Measurements from ENCODE around the gene FCRL6. TPM values are rescaled to one million over a fixed set of nuclear protein-coding genes. Genes with fewer than 3 reads are reported as not detected.

The FCRL6 gene
- total and polyA plus RNA-seq, 4 donors = 0.20 TPM; not detected in 3

DNA sequence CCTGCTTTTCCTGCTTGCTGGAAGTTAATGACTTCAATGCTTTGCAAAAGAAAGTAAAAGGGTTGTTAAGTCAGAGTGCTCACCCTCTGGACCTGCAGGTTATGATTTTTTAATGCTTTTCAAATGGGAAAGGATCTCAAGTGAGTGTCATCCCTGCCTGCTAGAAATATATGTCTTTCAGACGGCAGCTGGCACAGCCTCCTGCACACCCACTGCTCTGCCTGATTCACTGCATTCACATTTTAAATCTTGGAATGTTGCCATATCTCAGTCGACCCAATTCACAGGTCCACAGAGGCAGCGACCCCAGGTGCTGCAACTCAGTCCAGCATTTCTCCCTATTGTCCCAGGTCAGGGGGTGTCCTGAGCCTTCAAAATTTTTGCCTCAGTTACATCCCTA is 10.7 kb upstream of the FCRL6 start:
- Histone ChIP-seq H3K4me3 (ENCODE audit: low read depth, low read length) (no peak overlapping the region), H3K4me1 (ENCODE audit: control insufficient read depth, insufficient read depth, low read length) (no peaks in the 10 kb centered on the region), H3K27me3 (ENCODE audit: control insufficient read depth, insufficient read depth, low read length) (peaks cover 3% of the 10 kb centered on the region), H3K27ac (ENCODE audit: low read depth, low read length) (no peak overlapping the region), H3K36me3 (ENCODE audit: control insufficient read depth, insufficient read depth, low read length) (no peaks in the 10 kb centered on the region), H3K9me3 (ENCODE audit: control insufficient read depth, insufficient read depth, low read length) (no peaks in the 10 kb centered on the region)
- 15% methylated on average over 3 of the region's 3 CpGs for WGBS (ENCODE audit: insufficient coverage)
- DNase-seq (ENCODE audit: low read depth in 4 of 6, low spot score in 6 of 6) = peak in 1 of 6 donors; percentile 26

DNA sequence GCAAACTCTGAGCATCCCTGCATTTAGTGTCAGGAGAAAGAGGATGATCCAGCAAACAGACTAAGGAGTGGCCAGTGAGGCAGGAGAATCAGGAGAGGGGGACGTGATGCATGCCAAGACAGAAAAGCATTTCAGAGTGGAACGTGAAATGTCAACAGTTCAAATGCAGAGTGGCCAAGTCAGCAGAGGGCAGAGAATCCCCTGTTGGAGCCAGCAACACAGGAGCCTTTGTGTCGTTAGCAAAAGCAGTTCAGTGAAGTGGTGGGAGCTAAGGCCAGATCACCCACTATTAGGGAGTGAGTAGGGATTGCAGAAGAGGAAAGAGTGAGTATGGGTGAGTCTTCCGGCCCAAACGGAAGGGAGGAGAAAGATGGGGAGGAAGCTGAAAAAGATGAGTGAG is 6.6 kb upstream of the FCRL6 start:
- no peaks in the 10 kb centered on the region for H3K4me1 ChIP-seq (ENCODE audit: control insufficient read depth, insufficient read depth, low read length)
- no peaks in the 10 kb centered on the region for H3K9me3 ChIP-seq (ENCODE audit: control insufficient read depth, insufficient read depth, low read length)
- no peaks in the 10 kb centered on the region for H3K36me3 ChIP-seq (ENCODE audit: control insufficient read depth, insufficient read depth, low read length)
- H3K27ac ChIP-seq (ENCODE audit: low read depth, low read length) = no peak overlapping the region
- DNase-seq (ENCODE audit: low read depth in 4 of 6, low spot score in 6 of 6) = no peak
- H3K4me3 ChIP-seq (ENCODE audit: low read depth, low read length) = no peak overlapping the region
- peaks cover 6% of the 10 kb centered on the region for H3K27me3 ChIP-seq (ENCODE audit: control insufficient read depth, insufficient read depth, low read length)
- WGBS (ENCODE audit: insufficient coverage) = 44% methylated on average over 5 of the region's 5 CpGs

DNA sequence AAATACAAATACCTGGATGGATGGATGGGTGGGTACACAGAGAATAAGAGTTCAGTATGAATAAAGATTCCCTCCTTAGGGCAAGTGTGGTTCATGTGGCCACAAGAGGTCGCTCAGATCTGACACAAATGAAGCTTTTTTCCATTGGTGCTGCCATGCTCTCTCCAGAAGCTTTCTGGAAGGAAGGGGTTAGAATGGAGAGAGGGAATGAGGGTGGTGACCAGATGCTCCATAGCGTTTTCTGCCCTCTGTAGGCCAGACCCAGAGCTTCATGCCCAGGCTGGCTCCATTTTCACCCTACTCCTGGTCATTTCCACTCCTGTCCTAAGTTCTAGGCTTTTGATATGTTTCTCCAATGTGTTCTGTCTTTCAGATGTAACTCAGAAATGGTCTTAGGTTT is 3.3 kb upstream of the FCRL6 start:
- H3K27ac ChIP-seq (ENCODE audit: low read depth, low read length) = no peak overlapping the region
- H3K27me3 ChIP-seq (ENCODE audit: control insufficient read depth, insufficient read depth, low read length) = peaks cover 6% of the 10 kb centered on the region
- WGBS (ENCODE audit: insufficient coverage) = 0% methylated on average over 1 of the region's 2 CpGs
- H3K9me3 ChIP-seq (ENCODE audit: control insufficient read depth, insufficient read depth, low read length) = no peaks in the 10 kb centered on the region
- H3K4me3 ChIP-seq (ENCODE audit: low read depth, low read length) = no peak overlapping the region
- H3K36me3 ChIP-seq (ENCODE audit: control insufficient read depth, insufficient read depth, low read length) = no peaks in the 10 kb centered on the region
- peak in 3 of 6 donors; percentile 22 to 87 (median 74) for DNase-seq (ENCODE audit: low read depth in 4 of 6, low spot score in 6 of 6)
- H3K4me1 ChIP-seq (ENCODE audit: control insufficient read depth, insufficient read depth, low read length) = no peaks in the 10 kb centered on the region

DNA sequence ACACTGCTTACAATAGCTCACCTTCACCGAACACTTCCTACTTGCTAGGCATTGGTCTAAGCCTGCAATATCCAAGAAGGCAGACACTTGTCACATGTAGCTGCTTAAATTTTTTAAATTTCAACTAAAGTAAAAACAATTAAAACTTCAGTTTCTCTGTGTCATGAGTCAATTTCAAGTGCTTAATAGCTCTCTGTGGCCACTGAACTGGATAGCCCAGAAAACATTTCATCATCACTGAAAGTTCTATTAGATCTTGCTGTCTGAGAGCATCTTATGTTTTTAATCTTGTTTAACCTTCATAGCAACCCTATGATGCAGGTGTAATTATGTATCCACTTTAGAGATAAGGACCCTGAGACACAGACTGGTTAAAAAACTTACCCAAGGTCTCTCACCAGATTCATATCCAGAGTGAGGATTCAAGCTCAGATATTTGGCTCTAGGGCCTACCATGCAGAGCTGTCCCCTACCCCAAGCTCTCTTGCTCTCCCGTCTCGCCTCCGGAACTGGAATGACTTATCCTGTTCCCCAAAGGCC is 2.6 kb upstream of the FCRL6 start:
- Histone ChIP-seq H3K36me3 (ENCODE audit: control insufficient read depth, insufficient read depth, low read length) (no peaks in the 10 kb centered on the region), H3K4me3 (ENCODE audit: low read depth, low read length) (no peak overlapping the region), H3K9me3 (ENCODE audit: control insufficient read depth, insufficient read depth, low read length) (no peaks in the 10 kb centered on the region), H3K27me3 (ENCODE audit: control insufficient read depth, insufficient read depth, low read length) (peaks cover 6% of the 10 kb centered on the region), H3K4me1 (ENCODE audit: control insufficient read depth, insufficient read depth, low read length) (no peaks in the 10 kb centered on the region), H3K27ac (ENCODE audit: low read depth, low read length) (no peak overlapping the region)
- no peak for DNase-seq (ENCODE audit: low read depth in 4 of 6, low spot score in 6 of 6)
- WGBS (ENCODE audit: insufficient coverage) = 84% methylated on average over 4 of the region's 4 CpGs

DNA sequence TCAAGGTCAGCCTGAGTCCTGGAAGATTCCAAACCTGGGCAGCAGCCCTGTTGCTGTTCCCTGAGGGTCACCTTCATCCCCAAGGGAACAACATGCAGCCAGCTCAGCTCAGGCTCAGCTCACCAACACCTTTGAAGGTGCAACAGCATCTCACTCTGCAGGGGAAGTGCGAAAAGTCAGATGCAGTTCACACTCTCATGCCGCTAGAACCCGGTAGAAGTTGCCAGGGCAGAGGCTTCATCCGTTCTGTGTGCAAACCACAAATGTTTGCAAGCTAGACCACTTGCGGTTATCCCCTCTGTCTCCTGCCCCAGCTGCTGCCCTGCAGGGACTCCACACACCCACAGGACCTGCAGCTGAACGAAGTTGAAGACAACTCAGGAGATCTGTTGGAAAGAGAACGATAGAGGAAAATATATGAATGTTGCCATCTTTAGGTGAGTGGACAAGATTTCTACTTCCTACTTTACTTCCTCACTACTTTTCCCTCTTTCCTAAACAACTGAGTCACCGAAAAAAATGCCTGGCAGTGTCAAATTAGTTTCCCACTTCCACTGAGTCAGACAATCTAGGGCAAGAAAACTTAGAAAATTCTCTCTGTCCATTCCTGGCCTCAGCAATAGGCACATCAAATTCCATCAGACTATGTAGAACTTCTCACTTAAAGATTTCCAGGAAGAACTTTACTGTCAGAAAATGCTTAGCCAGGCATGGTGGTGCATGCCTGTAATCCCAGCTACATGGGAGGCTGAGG is 1.8 kb upstream of the FCRL6 start:
- Histone ChIP-seq H3K27ac (ENCODE audit: low read depth, low read length) (no peak overlapping the region), H3K36me3 (ENCODE audit: control insufficient read depth, insufficient read depth, low read length) (no peaks in the 10 kb centered on the region), H3K4me3 (ENCODE audit: low read depth, low read length) (no peak overlapping the region), H3K4me1 (ENCODE audit: control insufficient read depth, insufficient read depth, low read length) (no peaks in the 10 kb centered on the region), H3K27me3 (ENCODE audit: control insufficient read depth, insufficient read depth, low read length) (peaks cover 6% of the 10 kb centered on the region), H3K9me3 (ENCODE audit: control insufficient read depth, insufficient read depth, low read length) (no peaks in the 10 kb centered on the region)
- DNase-seq (ENCODE audit: low read depth in 4 of 6, low spot score in 6 of 6) = no peak
- 77% methylated on average over 6 of the region's 8 CpGs for WGBS (ENCODE audit: insufficient coverage)

DNA sequence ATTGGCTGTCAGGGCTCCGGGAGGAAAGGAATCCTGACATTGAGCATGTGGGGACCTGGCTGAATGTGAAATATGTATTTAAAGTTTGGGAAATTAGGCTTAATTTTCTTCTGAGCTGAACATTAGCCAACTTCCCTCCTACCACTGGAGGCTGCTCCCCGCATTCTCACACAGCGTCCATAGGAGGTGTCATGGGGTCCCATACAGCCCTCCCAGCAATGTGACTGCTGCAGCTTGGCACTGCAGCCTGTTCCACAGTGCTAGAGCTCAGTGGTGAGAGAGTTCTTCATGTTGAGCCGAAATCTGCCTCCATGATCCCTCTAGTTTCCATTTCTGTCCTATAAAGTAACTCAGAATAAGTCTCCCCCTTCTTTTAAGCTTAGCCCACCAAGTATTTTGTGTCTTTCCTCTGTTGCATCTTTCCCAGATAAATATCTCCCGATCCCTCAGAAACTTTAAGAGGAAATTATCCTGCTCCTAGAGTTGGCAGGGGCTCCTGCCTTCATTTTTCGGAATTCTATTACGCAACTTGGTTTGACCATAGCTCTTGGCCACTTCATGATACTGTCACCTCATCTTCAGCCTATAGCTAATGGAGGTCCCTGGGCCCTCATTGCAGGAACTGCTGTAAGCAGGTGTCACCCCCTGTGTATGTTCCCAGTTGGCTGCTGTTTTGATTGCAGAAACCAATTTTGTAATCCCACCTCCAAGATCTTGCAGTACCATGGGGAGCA is 2.0 kb downstream of the FCRL6 start:
- no peak for DNase-seq (ENCODE audit: low read depth in 4 of 6, low spot score in 6 of 6)
- Histone ChIP-seq H3K4me1 (ENCODE audit: control insufficient read depth, insufficient read depth, low read length) (no peaks in the 10 kb centered on the region), H3K27me3 (ENCODE audit: control insufficient read depth, insufficient read depth, low read length) (no peaks in the 10 kb centered on the region), H3K36me3 (ENCODE audit: control insufficient read depth, insufficient read depth, low read length) (no peaks in the 10 kb centered on the region), H3K27ac (ENCODE audit: low read depth, low read length) (no peak overlapping the region), H3K4me3 (ENCODE audit: low read depth, low read length) (no peak overlapping the region), H3K9me3 (ENCODE audit: control insufficient read depth, insufficient read depth, low read length) (no peaks in the 10 kb centered on the region)
- WGBS (ENCODE audit: insufficient coverage) = 96% methylated on average over 3 of the region's 7 CpGs

DNA sequence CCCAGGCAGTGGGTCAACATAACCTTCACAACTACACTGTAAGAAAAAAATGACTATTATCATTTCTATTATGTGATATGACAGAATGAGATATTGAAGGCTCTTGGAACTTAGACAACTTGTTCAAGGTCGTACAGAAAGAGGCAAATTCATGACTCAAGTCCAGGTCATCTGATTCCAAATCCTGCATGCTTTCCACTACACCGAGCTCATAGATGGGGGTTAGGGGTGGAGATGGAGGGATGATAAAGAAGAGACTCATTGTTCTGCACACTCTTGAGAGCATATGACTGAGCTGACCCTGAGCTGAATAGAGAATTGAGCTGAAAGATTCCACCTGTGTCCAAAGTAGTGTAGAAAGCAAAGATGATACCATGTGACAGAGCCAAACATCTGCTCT is 2.8 kb downstream of the FCRL6 start:
- 40% methylated on average over 1 of the region's 2 CpGs for WGBS (ENCODE audit: insufficient coverage)
- H3K27ac ChIP-seq (ENCODE audit: low read depth, low read length) = no peak overlapping the region

GRCh38 chr1:159815926-159816325 is 13.8 kb downstream of the FCRL6 start:
- no peak for DNase-seq (ENCODE audit: low read depth in 4 of 6, low spot score in 6 of 6)
- 100% methylated on average over 2 of the region's 8 CpGs for WGBS (ENCODE audit: insufficient coverage)
- no peaks in the 10 kb centered on the region for H3K36me3 ChIP-seq (ENCODE audit: control insufficient read depth, insufficient read depth, low read length)
- no peaks in the 10 kb centered on the region for H3K9me3 ChIP-seq (ENCODE audit: control insufficient read depth, insufficient read depth, low read length)
- H3K4me3 ChIP-seq (ENCODE audit: low read depth, low read length) = no peak overlapping the region
- H3K27me3 ChIP-seq (ENCODE audit: control insufficient read depth, insufficient read depth, low read length) = no peaks in the 10 kb centered on the region
- no peak overlapping the region for H3K27ac ChIP-seq (ENCODE audit: low read depth, low read length)
- no peaks in the 10 kb centered on the region for H3K4me1 ChIP-seq (ENCODE audit: control insufficient read depth, insufficient read depth, low read length)

More for the DNA sequence above, 2.8 kb downstream of the FCRL6 start:
- Histone ChIP-seq H3K9me3 (ENCODE audit: control insufficient read depth, insufficient read depth, low read length) (no peaks in the 10 kb centered on the region), H3K4me1 (ENCODE audit: control insufficient read depth, insufficient read depth, low read length) (no peaks in the 10 kb centered on the region), H3K4me3 (ENCODE audit: low read depth, low read length) (no peak overlapping the region), H3K36me3 (ENCODE audit: control insufficient read depth, insufficient read depth, low read length) (no peaks in the 10 kb centered on the region), H3K27me3 (ENCODE audit: control insufficient read depth, insufficient read depth, low read length) (no peaks in the 10 kb centered on the region)
- DNase-seq (ENCODE audit: low read depth in 4 of 6, low spot score in 6 of 6) = no peak

DNA sequence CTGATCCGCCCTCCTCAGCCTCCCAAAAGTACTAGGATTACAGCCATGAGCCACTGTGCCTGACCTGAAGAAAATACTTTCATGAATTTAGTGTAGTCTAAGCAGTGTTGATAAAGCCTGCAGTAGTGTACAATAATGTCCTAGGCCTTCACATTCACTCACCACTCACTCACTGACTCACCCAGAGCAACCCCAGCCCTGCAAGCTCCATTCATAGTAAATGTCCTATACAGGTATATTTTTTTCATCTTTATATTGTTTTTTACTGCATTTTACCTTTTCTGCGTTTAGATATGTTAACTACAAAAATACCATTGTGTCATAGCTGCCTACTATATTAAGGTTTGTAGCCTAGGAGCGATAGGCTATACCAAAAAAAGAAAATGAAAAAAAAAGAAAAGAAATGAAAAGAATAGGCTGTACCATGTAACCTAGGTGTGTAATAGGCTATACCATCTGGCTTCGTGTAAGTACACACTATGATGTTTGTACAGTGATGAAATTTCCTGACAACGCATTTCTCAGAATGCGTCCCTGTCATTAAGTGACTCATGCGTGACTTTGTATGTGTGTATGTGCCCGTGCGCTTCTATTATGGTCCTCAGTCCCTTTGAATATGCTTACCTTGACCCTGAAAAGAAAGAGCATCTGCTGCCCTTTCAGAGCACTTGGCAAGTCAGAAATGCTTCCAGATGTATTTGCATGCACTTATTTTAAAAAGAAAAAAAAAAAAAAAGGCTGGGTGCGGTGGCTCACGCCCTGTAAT is 15.3 kb downstream of the FCRL6 start:
- Histone ChIP-seq H3K36me3 (ENCODE audit: control insufficient read depth, insufficient read depth, low read length) (no peaks in the 10 kb centered on the region), H3K4me3 (ENCODE audit: low read depth, low read length) (no peak overlapping the region), H3K4me1 (ENCODE audit: control insufficient read depth, insufficient read depth, low read length) (no peaks in the 10 kb centered on the region), H3K27me3 (ENCODE audit: control insufficient read depth, insufficient read depth, low read length) (no peaks in the 10 kb centered on the region), H3K27ac (ENCODE audit: low read depth, low read length) (no peak overlapping the region), H3K9me3 (ENCODE audit: control insufficient read depth, insufficient read depth, low read length) (no peaks in the 10 kb centered on the region)
- 90% methylated on average over 7 of the region's 11 CpGs for WGBS (ENCODE audit: insufficient coverage)
- no peak for DNase-seq (ENCODE audit: low read depth in 4 of 6, low spot score in 6 of 6)

Measured in spinal cord (tissue), 10 donors.